ENCODE data around the gene SPTLC3.

DNA sequence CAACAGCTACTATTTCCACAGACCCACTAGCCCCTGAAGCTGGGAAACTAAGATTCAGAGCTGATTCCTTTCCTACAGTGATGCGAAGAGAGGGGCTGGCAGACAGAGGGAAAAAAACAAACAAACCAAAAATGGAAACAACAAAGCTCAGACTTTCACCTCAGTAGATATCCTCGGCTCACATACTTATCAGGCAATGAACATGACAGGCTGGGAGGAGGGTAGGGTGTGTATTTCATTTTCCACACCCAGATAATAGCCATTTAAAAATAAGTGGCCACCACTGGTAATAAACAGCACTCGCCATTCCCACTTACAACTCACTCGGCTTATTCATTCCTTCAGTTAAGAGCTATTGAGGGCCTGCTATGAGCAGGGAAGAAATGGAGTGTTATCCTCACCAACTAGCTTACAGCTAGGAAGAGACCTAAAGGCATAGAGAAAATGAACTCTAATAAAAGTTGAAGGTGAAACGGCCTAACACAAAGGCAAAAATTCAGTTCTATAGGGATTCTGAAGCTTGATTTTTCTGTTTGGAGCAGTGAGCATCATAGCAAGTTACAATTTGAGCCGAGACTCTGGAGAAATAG lies 32.0 kb upstream of the SPTLC3 start:
- TF ChIP-seq, protein P1, sequence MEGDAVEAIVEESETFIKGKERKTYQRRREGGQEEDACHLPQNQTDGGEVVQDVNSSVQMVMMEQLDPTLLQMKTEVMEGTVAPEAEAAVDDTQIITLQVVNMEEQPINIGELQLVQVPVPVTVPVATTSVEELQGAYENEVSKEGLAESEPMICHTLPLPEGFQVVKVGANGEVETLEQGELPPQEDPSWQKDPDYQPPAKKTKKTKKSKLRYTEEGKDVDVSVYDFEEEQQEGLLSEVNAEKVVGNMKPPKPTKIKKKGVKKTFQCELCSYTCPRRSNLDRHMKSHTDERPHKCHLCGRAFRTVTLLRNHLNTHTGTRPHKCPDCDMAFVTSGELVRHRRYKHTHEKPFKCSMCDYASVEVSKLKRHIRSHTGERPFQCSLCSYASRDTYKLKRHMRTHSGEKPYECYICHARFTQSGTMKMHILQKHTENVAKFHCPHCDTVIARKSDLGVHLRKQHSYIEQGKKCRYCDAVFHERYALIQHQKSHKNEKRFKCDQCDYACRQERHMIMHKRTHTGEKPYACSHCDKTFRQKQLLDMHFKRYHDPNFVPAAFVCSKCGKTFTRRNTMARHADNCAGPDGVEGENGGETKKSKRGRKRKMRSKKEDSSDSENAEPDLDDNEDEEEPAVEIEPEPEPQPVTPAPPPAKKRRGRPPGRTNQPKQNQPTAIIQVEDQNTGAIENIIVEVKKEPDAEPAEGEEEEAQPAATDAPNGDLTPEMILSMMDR (conservative IDR thresholded peaks at IDR 0.05 in 1 of 2, IDR thresholded peaks at IDR 0.05 in 1 of 2; ENCODE audit: extremely low read depth in 1 of 2, insufficient read depth in 1 of 2, low read depth in 1 of 2, low read length in 2 of 2): no peak
- no peak for TF ChIP-seq EZH2 (IDR thresholded peaks at IDR 0.05; ENCODE audit: borderline replicate concordance, low read length)

Data from mammary epithelial cell (primary cell).